GDM1 (cell line): ENCODE measurements around the gene RAET1E.
"Not testable (repeated sequence)": the region's sequence is repeated elsewhere in the genome, so short reads cannot be mapped to it uniquely, and the experiment has no call there.

Experiments
- DNase-seq: peaks from one replicate; lab custom pipeline; 2025; lab: John Stamatoyannopoulos, UW

RAET1E gene

DNA sequence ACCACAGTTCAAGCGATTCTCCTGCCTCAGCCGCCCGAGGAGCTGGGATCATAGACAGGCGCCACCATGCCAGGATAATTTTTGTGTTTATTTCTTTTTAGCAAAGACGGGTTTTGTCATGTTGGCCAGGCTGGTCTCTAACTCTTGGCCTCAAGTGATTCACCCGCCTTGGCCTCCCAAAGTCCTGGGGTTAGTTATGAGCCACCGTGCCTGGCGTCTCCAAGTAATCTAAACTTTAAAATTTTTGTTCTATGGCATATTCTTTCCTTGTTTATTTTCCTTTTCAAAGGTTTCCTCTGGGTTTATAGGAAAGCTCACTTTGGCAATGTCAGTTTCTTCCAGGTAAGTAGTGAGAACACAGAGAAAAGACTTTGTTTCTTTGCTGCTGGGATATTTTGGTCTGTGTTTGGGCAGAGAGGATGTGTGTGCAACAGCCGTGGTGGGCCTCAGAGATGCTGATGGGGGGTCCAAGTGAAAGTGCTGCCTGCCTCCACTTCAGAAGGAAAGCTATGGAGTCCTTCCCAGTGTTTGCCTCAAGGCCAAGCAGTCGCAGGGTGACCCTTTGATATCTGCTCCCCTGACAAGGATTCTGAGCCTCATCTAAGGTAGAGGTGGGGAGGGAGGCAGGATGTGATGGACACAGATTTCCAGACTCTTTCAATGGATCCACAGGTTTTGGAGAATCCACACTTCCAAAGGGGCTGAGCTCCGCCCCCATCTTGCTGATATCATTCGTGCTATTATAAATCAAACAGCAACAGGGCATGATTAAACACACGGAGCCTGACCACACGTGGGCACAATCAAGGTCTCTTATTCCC, 36.1 kb downstream of the RAET1E start:
- no peak for DNase-seq

DNA sequence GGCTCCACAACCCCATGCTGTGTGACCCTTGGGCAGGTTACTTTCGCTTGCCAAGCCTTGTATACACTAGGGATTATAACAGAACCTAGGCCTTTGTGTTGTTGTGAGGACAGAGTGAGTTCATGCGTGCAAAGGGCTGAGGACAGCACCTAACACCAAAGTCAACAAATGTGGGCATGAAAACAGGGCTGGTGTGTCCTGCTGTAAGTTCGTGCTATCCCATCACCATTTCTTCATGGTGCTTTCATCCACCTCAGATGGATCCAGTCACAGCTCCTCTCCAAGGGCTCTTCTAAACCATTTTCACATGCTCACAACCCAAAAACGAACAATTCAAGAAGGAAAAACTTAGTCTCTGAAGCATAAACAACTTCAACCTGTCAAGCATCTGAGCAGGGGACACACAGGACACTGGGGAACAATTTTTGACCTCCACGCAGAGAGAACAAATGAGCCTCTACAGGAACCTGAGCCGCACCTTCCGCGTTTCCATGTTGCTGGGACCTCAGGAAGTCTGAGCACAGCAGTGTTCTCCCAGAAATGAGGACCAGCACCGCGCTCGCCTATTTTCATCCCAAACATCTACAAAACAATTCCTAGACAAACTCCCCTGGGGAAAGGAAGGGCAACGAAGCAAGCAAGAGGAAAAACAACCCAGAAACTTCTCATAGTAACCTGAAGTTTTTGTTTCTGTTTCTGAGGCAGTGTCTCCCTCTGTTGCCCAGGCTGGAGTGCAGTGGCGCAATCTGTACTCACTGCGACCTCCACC, 36.9 kb downstream of the RAET1E start:
- DNase-seq: no peak

DNA sequence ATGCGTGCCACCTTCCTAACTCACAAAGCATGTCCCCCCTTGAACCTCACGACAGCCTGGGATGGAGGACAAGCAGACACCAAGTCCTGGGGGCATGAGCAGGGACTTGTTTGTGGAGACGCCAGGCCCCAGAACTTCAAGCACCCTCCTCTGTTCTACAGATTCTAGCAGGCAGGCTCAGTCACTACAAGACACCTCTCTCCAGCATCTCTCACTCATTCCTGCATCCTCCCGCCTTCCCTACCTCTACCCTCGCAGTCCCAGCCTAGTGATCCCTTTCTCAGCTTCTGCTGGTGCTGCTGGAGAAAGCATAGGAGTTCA, 37.4 kb downstream of the RAET1E start:
- no peak for DNase-seq

DNA sequence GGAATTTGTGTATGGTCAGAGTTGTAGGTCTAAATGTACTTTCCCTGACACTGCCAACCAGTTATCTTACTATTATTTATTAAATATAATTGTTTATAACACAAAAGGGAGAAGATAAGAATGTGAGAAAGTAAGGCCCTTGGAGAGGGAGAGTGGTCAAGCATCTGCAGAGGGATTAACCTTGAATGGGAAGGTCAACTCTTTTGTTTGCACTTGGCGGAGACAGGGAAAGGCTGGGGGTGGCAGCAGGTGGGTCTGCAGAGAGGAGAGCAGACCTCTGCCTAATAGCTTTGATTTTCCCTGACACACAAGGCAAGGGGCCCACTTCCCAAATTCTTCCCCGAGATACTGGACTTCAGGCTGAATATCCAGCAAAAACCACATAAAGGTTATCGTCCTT, 38.0 kb downstream of the RAET1E start:
- no peak for DNase-seq

DNA sequence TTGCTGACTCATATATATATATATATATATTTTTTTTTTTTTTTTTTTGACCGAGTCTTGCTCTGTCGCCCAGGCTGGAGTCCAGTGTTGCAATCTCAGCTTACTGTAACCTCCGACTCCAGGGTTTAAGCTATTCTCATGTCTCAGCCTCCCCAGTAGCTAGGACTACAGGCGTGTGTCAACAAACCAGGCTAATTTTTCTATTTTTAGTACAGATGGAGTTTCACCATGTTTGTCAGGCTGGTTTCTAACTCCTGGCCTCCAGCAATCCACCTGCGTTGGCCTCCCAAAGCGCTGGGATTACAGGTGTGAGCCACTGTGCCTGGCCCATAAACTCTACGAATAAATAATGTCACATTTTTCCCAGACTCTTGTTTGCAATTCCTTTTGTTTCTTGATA, 38.5 kb downstream of the RAET1E start:
- no peak for DNase-seq

DNA sequence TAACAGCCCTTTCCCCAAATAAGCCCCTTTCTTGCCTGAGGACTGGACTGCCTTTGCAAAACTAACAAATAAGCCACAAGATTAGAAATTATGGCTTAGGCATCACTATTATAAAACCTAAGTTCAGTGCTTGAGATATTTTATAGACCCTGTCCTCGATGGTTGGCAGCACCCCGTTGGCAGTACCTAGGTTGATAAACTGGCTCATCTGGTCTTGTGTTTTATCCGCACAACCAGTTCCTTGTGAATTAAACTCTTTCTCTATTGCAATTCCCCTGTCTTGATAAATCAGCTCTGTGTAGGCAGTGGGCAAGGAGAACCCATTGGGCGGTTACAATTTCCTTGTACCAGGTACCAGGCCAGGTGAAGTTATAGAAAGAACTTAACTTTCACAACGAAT, 40.4 kb downstream of the RAET1E start:
- no peak for DNase-seq

DNA sequence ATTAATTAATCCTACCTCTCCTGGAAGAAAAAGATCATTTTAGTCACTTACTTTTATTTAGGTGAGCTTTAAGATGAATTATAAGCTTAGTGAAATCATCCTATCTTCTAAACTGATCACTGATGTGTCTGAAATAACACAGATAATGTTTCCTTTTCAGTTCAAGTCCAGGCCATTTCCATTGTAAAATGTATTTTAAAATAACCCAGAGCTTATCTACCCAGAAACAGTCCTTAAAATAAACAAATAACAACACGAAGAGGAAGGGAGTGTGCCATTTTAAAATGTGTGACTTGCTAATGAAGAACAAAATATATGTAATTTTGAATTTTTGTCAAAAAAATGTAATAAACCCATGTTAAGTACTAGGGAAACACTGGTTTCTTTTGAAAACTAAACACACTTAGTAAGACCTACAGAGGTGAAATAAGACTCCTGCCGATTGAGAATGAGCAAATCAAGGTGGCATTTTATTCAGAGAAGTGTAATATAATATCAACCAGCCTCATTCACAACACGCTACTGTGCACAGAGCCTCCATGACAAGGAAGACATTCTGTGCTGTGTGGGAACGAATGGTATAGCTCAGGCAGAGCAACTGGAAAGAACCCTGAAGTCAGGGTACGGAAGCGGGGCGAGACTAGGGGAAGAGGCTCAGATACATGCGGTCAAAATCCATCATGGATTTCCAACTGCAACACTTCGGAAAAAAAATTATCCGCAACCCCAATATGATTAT, 41.5 kb downstream of the RAET1E start:
- no peak for DNase-seq

DNA sequence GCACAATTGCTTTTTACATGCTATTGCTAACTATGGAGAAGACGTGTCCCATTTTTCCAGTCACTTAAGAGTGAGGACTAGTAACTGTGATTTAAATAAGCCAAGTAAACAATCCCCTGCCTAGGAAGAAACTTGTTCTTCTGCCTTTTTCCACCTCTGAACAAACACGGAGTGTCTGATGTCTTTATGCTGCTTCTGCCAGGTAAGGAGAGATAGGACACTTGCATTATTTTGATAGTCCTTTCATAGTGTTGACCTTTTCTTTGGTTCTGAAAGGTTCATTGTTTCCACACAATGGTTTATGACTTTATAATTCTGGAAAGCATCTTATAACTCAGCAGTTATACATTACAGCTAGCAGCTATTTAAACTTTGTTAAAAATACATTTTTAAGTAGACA, 42.2 kb downstream of the RAET1E start:
- no peak for DNase-seq

DNA sequence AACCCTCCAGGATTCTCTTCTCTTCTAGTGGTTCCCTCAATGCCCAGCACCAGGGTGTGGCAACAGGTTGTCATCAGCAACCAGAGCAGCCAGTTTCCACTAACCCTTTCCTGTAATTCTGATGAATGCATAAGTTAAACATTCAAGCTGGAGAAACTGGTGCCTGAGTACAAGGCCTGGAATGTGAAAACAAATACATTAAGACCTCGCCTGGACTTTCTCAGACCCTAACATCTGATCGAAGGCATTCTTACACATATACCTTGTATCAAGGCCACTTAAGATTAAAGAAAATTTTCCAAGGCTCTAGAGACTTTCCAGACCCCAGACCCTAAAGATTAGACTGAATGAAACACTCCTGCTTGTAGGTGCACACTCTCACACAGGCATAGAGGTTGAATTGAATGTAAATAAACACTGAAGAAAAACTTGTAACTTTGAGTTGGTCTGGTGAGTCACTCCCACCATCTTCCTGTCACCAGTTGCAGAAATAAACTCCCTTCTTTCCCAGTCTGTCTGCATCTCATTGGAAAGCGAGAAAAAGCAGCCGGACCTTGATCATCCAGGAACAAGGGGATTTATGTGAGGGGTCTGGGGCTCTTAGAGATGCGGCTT, 42.8 kb downstream of the RAET1E start:
- no peak for DNase-seq

DNA sequence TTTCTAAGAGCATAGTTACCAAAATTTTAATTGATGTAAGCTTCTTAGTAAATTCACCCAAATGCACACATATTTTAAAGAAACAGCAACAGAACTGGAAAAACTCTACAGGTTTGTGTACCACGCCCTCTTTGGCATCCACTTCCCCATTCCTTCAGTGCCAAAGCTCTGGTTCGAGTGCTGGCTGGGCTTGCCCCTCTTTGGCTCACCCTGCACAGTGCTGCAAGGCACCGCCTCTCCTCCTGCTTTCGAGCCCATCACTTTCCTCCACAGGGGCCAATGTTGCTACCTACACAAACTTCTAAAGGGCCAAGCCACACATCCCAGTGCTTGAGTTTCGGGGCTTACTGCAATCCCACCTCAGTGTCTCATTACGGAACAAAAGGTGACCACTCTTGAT, 43.4 kb downstream of the RAET1E start:
- DNase-seq: no peak

DNA sequence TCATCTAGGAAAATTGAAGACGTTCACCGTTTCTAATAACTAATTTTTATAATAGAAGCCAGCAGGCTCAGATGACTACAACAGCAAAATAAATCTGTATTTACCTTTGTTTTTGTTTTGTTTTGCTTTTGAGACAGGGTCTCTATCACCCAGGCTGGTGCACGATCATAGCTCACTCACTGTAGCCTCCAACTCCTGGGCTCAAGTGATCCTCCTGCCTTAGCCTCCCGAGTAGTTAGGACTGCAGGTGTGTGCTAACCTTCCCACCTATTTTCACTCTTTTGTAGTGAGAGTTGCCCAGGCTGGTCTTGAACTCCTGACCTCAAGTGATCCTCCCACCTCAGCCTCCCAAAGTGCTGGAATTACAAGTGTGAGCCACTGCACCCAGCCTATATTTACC, 43.9 kb downstream of the RAET1E start:
- DNase-seq: not testable (repeated sequence)

DNA sequence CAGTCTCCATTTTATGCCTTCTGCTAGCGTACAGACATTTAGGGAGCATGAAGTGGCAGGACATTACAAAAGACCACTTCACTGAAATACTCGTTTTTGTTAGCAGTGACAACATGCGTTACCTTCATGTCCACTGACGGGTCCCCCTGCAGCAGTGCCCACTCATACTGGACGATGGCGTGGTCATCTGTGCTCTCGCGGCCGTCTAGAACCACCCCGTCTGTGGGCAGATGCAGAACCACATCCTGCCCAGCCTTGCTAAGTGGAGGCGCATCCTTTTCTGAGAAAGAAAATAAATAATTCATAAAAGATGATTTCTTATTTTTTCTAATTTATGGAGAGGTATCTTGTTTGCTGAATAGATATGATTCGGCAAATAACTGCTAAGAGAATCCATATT, 45.0 kb downstream of the RAET1E start:
- no peak for DNase-seq

DNA sequence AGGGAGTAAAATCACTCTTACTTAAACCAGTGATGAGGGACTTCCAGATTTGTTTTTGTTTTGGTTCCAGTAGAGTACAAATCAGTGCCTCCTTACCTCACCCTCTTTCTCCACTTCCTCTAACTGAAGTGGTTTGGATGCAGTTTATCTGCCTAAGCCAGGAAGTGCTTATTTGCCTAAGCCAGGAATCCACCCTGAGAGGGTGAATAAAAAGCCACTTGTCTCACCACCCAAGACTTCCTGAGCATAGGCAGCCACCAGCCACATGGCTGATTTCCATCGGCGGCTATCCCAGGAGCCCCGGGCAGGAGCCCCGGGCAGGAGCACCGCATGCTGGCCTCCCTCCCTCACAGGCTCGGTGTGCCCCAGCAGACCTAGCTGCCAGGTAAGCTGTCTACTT, 45.7 kb downstream of the RAET1E start:
- no peak for DNase-seq

DNA sequence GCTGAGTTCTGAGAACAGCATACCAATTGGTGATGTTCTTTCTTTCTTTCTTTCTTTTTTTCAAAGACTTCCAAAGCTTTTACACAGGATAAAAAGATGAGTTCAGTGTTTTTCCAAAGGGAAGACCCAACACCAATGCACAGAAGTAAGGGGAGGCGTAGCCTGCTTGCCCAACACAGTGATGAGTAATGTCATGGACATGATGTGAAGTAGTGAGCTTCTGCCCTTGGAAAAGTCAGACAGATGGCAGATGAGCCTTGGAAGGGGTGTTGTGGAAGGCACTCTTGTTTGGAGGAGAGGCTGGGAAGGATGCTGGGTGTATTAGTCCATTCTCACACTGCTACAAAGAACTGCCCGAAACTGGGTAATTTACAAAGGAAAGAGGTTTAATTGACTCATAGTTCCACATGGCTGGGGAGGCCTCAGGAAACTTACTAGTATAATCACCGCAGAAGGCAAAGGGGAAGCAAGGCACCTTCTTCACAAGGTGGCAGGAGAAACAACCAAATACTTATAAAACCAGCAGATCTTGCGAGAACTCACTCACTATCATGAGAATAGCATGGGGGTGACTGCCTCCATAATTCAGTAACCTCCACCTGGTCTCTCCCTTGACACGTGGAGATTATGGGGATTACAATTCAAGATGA, 46.3 kb downstream of the RAET1E start:
- no peak for DNase-seq

DNA sequence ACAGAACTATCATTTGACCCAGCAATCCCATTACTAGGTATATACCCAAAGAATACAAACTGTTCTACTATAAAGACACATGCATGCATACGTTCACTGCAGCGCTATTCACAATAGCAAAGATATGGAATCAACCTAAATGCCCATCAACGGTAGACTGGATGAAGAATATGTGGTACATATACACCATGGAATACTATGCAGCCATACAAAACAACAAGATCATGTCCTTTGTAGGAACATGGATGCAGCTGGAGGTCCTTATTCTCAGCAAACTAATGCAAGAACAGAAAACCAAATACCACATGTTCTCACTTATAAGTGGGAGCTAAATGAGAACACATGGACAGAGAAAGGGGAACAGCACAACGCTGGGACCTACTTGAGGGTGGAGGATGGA, 49.6 kb downstream of the RAET1E start:
- DNase-seq: not testable (repeated sequence)
